ENCODE data around the gene PTP4A2. TPM values are rescaled to one million over a fixed set of nuclear protein-coding genes. Genes with fewer than 3 reads are reported as not detected.
"Not testable (repeated sequence)": the region's sequence is repeated elsewhere in the genome, so short reads cannot be mapped to it uniquely, and the experiment has no call there.

PTP4A2 gene
- total and polyA plus RNA-seq, 2 donors (not counting 3 experiments of a cell fraction or from before 2014, with no cell fraction given): 74.1 to 184 TPM

DNA sequence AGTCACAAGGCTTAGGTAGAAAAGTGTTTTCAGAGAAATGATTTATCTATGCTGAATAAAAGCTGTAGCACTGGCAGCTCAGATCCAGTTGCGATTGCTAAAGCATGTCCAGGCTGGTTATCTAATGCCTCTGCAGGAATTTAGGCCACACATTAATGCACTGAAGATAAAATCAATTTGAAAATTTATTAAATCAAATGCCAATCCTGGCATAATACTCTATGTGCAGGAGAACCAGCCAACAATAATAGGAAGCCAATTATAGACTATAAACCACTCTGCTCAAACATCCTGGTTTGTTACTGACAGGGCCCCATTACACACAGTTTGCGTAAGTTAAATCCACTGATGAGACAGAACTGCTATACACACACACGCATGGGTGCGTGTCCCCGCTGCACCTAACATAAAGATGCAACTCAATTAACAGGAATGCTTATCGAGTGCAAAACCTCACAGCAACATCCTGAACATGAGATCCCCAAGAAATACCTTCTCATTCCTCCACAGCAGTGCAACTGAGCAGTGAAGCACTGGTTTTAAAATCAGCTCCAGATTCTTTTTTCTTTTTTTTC, 40.6 kb downstream of the PTP4A2 start:
- no peaks in the 10 kb centered on the region for H3K79me2 ChIP-seq (ENCODE audit: control insufficient read depth, insufficient read depth, low read length)
- DNase-seq (ENCODE audit: low read depth, low spot score) (peak; percentile 64), FAIRE-seq (no peak)
- H3K4me2 ChIP-seq (ENCODE audit: insufficient read depth, low read length): no peak overlapping the region
- intact Hi-C loops (cut with micrococcal nuclease) (no loop called here), dilution Hi-C loops (cut with MboI; ENCODE audit: extremely low pct_ligation_motif_present, low sequenced_read_pairs) (no loop called here)
- no peaks in the 10 kb centered on the region for H3K27me3 ChIP-seq (ENCODE audit: control insufficient read depth in 2 of 2, insufficient read depth in 2 of 2, low read length in 2 of 2)
- H3K27ac ChIP-seq (ENCODE audit: insufficient read depth, low read depth, low read length): no peak overlapping the region
- CTCF ChIA-PET: interaction anchor here (0.9 to 1.4 kb wide), 6 partner anchors 29 to 82 kb away, joined by 3 to 4 read pairs (median 3); partner anchors contain the start of gene SPOCD1
- no peak overlapping the region for H3K9ac ChIP-seq (replicated peaks; ENCODE audit: extremely low read depth, insufficient read depth, low read length)
- H3K4me1 ChIP-seq (ENCODE audit: control insufficient read depth, extremely low read depth, insufficient read depth, low read length): no peaks in the 10 kb centered on the region
- no peaks in the 10 kb centered on the region for H4K20me1 ChIP-seq (replicated peaks; ENCODE audit: control insufficient read depth, extremely low read depth, insufficient read depth, low read length)
- H3K9me3 ChIP-seq (replicated peaks; ENCODE audit: control insufficient read depth, insufficient read depth, low read length): no peaks in the 10 kb centered on the region
- no peaks in the 10 kb centered on the region for H3K9me1 ChIP-seq (replicated peaks; ENCODE audit: control insufficient read depth, extremely low read depth, insufficient read depth, low read length)
- H3K36me3 ChIP-seq (ENCODE audit: control insufficient read depth in 2 of 2, extremely low read depth in 1 of 2, insufficient read depth in 2 of 2, low read length in 2 of 2): no peaks in the 10 kb centered on the region
- no peak overlapping the region for H2AFZ ChIP-seq (ENCODE audit: low read depth, low read length)
- TF ChIP-seq GATA2 (IDR thresholded peaks at IDR 0.05; ENCODE audit: insufficient read depth, insufficient read length, low read depth, low read length) (peak; percentile 19), FOS (IDR thresholded peaks at IDR 0.05; ENCODE audit: borderline replicate concordance, insufficient read depth, low read length) (no peak)
- BruUV-seq (replicated peaks): no TSS peak
- POLR2A ChIA-PET: no interaction called here
- no peak overlapping the region for H3K4me3 ChIP-seq (replicated peaks in 1 of 3; ENCODE audit: insufficient read depth in 1 of 3, low read depth in 1 of 3, low read length in 3 of 3)

DNA sequence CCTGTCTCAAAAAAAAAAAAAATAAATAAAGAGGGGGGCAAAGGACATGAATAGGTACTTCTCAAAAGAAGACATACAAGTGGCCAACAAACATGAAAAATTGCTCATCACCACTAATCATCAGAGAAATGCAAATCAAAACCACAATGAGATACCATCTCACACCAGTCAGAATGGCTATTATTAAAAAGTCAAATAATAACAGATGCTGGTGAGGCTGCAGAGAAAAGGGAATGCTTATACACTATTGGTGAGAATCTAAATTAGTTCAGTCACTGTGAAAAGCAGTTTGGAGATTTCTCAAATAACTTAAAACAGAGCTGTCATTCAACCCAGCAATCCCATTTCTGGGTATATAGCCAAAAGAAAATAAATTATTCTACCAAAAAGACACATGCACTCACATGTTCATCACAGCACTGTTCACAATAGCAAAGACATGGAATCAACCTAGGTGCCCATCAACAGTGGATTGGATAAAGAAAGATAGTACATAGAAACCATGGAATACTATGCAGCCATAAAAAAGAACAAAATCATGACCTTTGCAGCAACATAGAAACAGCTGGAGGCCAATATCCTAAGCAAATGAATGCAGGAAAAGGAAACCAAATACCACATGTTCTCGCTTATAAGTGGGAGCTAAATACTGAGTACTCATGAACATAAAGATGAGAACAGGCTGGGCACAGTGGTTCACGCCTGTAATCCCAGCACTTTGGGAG, 42.5 kb downstream of the PTP4A2 start:
- dilution Hi-C loops (cut with MboI; ENCODE audit: extremely low pct_ligation_motif_present, low sequenced_read_pairs); H3K4me2 ChIP-seq (ENCODE audit: insufficient read depth, low read length); H3K4me3 ChIP-seq (replicated peaks in 1 of 3; ENCODE audit: insufficient read depth in 1 of 3, low read depth in 1 of 3, low read length in 3 of 3); H3K27ac ChIP-seq (ENCODE audit: insufficient read depth, low read depth, low read length); H2AFZ ChIP-seq (ENCODE audit: low read depth, low read length); BruUV-seq (replicated peaks); H3K79me2 ChIP-seq (ENCODE audit: control insufficient read depth, insufficient read depth, low read length); H3K27me3 ChIP-seq (ENCODE audit: control insufficient read depth in 2 of 2, insufficient read depth in 2 of 2, low read length in 2 of 2); DNase-seq (ENCODE audit: low read depth, low spot score); POLR2A ChIA-PET; H3K9me1 ChIP-seq (replicated peaks; ENCODE audit: control insufficient read depth, extremely low read depth, insufficient read depth, low read length); H3K9ac ChIP-seq (replicated peaks; ENCODE audit: extremely low read depth, insufficient read depth, low read length); H3K36me3 ChIP-seq (ENCODE audit: control insufficient read depth in 2 of 2, extremely low read depth in 1 of 2, insufficient read depth in 2 of 2, low read length in 2 of 2); CTCF ChIA-PET; H4K20me1 ChIP-seq (replicated peaks; ENCODE audit: control insufficient read depth, extremely low read depth, insufficient read depth, low read length); intact Hi-C loops (cut with micrococcal nuclease); H3K4me1 ChIP-seq (ENCODE audit: control insufficient read depth, extremely low read depth, insufficient read depth, low read length); FAIRE-seq; H3K9me3 ChIP-seq (replicated peaks; ENCODE audit: control insufficient read depth, insufficient read depth, low read length): not testable (repeated sequence)
